ENCODE results near the gene ISOC2. TPM values are rescaled to one million over a fixed set of nuclear protein-coding genes. Genes with fewer than 3 reads are reported as not detected.
A peak's percentile ranks its signal among the peaks of the same experiment; 100 is the strongest.

Gene ISOC2
- total and polyA plus RNA-seq, 9 of the 15 experiments (the other 6 are each of a cell fraction or from before 2014, with no cell fraction given): 1.2 to 229 (median 58.3) TPM

GRCh38 chr19:55447421-55448174, 13.8 kb downstream of the ISOC2 start (continued):
- TF ChIP-seq ZBTB49 (CRISPR knock-in tag; IDR thresholded peaks at IDR 0.05; ENCODE audit: borderline replicate concordance) (no peak), SREBF1 (IDR thresholded peaks at IDR 0.05; ENCODE audit: borderline replicate concordance, low read depth, low read length) (no peak), NBN (IDR thresholded peaks at IDR 0.05; ENCODE audit: low read depth) (no peak), ARID4B (CRISPR knock-in tag; IDR thresholded peaks at IDR 0.05) (peak; percentile 74; the same call in 1 of the 2 replicates), HEY1 (CRISPR knock-in tag; IDR thresholded peaks at IDR 0.05; ENCODE audit: borderline replicate concordance) (no peak), KHSRP (IDR thresholded peaks at IDR 0.05) (no peak), STAT5B (CRISPR knock-in tag; IDR thresholded peaks at IDR 0.05) (no peak), LARP7 (IDR thresholded peaks at IDR 0.05) (no peak), CREM (IDR thresholded peaks at IDR 0.05; ENCODE audit: low read depth) (0 out of 2 replicates have a peak, but pooled peaks have one; percentile 12), ZHX1 (conservative IDR thresholded peaks at IDR 0.05; ENCODE audit: low read length) (no peak), ETV5 (CRISPR knock-in tag; IDR thresholded peaks at IDR 0.05; ENCODE audit: low read depth) (no peak), ATF7 (IDR thresholded peaks at IDR 0.05) (no peak), UBTF (IDR thresholded peaks at IDR 0.05; ENCODE audit: borderline replicate concordance in 1 of 2, low read depth in 2 of 2, low read length in 2 of 2) (no peak), HDAC6 (IDR thresholded peaks at IDR 0.05; ENCODE audit: low read depth, low read length) (peak; percentile 7; the same call in 1 of the 2 replicates), NFRKB (IDR thresholded peaks at IDR 0.05; ENCODE audit: low read depth) (no peak), SRF (CRISPR knock-in tag; IDR thresholded peaks at IDR 0.05) (no peak)
